OCI-LY7 (cell line): ENCODE results near the gene RAD23B. TPM values are rescaled to one million over a fixed set of nuclear protein-coding genes. Genes with fewer than 3 reads are reported as not detected.

ENCODE experiments used
- BruUV-seq: library from RNA; stranded (reverse); fragments of 400-500 nt; replicated peaks from 2 replicates; lab custom pipeline; 2021; lab: Mats Ljungman, UMichigan
- CTCF ChIA-PET: fragments of 300-600 bp; sonication (Branson Sonifier 250); formaldehyde crosslinking; loops from one replicate; lab custom pipeline; 2022; ENCODE audit warnings: antibody characterized with exemption; ENCODE audit not compliant: unreplicated experiment; lab: Charles Lee
- POLR2A ChIA-PET: fragments of 300-600 bp; sonication (Branson Sonifier 250); formaldehyde crosslinking; loops from one replicate; lab custom pipeline; 2022; ENCODE audit warnings: antibody characterized with exemption; lab: Charles Lee
- DNase-seq: peaks from one replicate; pipeline ENCODE4 v3.0.0-alpha.2; 2015; ENCODE audit warnings: low spot score
- H2AFZ ChIP-seq: fragments of 200-600 bp; sonication (generic), shearing (Covaris generic); 2 replicates; pipeline ENCODE4 v1.6.1; 2014; ENCODE audit warnings: mild to moderate bottlenecking, antibody characterized with exemption, low read length, moderate library complexity
- H3K27ac ChIP-seq: fragments of 200-600 bp; sonication (generic); 2 replicates; pipeline ENCODE4 v1.5.1; 2014; ENCODE audit warnings: mixed run types, low read depth, mild to moderate bottlenecking, moderate library complexity, low read length, inconsistent platforms; ENCODE audit not compliant: poor library complexity, severe bottlenecking
- H3K36me3 ChIP-seq: fragments of 200-600 bp; sonication (generic); 2 replicates; pipeline ENCODE4 v1.6.1; 2014; ENCODE audit warnings: mild to moderate bottlenecking, antibody characterized with exemption, low read length, moderate library complexity, mixed read lengths; ENCODE audit not compliant: insufficient read depth
- H3K4me1 ChIP-seq: fragments of 200-600 bp; sonication (generic); 2 replicates; pipeline ENCODE4 v1.5.1; 2014; ENCODE audit warnings: mild to moderate bottlenecking, low read length; ENCODE audit not compliant: insufficient read depth, poor library complexity, severe bottlenecking
- H3K4me2 ChIP-seq: fragments of 200-600 bp; sonication (generic); 2 replicates; pipeline ENCODE4 v1.6.1; 2014; ENCODE audit warnings: mild to moderate bottlenecking, low read length
- H3K4me3 ChIP-seq: fragments of 200-600 bp; sonication (generic); 2 replicates; pipeline ENCODE4 v1.5.1; 2014; ENCODE audit warnings: mild to moderate bottlenecking, low read depth, low read length; ENCODE audit not compliant: poor library complexity, severe bottlenecking
- H3K79me2 ChIP-seq: fragments of 200-600 bp; sonication (generic); 2 replicates; pipeline ENCODE4 v1.6.1; 2016; ENCODE audit warnings: low read depth, mild to moderate bottlenecking, low read length, moderate library complexity, mixed read lengths; ENCODE audit not compliant: insufficient read depth
- H3K9me2 ChIP-seq: fragments of 200-600 bp; sonication (generic); 2 replicates; pipeline ENCODE4 v1.6.1; 2016; ENCODE audit warnings: mild to moderate bottlenecking, low read length, mixed read lengths; ENCODE audit not compliant: insufficient read depth
- H3K9me3 ChIP-seq: fragments of 200-600 bp; sonication (generic); 2 replicates; pipeline ENCODE4 v1.6.1; 2014; ENCODE audit warnings: mild to moderate bottlenecking, mixed run types, low read length, mixed read lengths
- H4K20me1 ChIP-seq: fragments of 200-600 bp; sonication (generic); 2 replicates; pipeline ENCODE4 v1.6.1; 2014; ENCODE audit warnings: mild to moderate bottlenecking, antibody characterized with exemption, low read length, moderate library complexity, mixed read lengths; ENCODE audit not compliant: insufficient read depth
- CTCF ChIP-seq: fragments of 200-600 bp; sonication (generic); conservative IDR thresholded peaks from 2 replicates; pipeline ENCODE4 v1.5.1; 2014; ENCODE audit warnings: mild to moderate bottlenecking, antibody characterized with exemption, low read length, moderate library complexity, mixed read lengths
- EZH2phosphoT487 ChIP-seq: fragments of 200-600 bp; sonication (generic); IDR thresholded peaks from 2 replicates; pipeline ENCODE4 v1.6.1; 2018; ENCODE audit warnings: low read depth, borderline replicate concordance, mild to moderate bottlenecking, mixed run types, antibody characterized with exemption, low read length, moderate library complexity, mixed read lengths
- intact Hi-C: fragments of 100-400 bp; cut with micrococcal nuclease; formaldehyde crosslinking; loops from one replicate; pipeline ENCODE4 v1.10.0; 2022; ENCODE audit not compliant: unreplicated experiment
- total RNA-seq, 2 experiments: library from RNA; depleted of rRNA in 1 of 2; stranded (reverse); fragments of >200 nt in 1 of 2; shearing (Covaris generic) in 1 of 2; gene quantifications; 2 replicates each; pipeline ENCODE4 v1.2.3, GENCODE V29; 2014 to 2022

Gene RAD23B
- total RNA-seq, 2 experiments from 2014 or later, result 67.3 to 120 TPM

GRCh38 chr9:107330420-107330819 lies 47.3 kb downstream of the RAD23B start:
- no peaks in the 10 kb centered on the region for H3K9me2 ChIP-seq
- 0 out of 2 replicates have a peak, but pooled peaks cover 7% of the 10 kb centered on the region for H4K20me1 ChIP-seq
- peaks cover 6% of the 10 kb centered on the region; the same call in 1 of the 2 replicates for H3K9me3 ChIP-seq
- H3K79me2 ChIP-seq, result peaks cover 27% of the 10 kb centered on the region
- TF ChIP-seq EZH2phosphoT487 (no peak), CTCF (no peak)
- no peak for DNase-seq
- peaks cover 100% of the 10 kb centered on the region for H3K36me3 ChIP-seq
- H2AFZ ChIP-seq, result no peak overlapping the region
- ChIA-PET POLR2A (no interaction called here), CTCF (no interaction called here)
- intact Hi-C loops, result no loop called here
- no peak overlapping the region for H3K4me2 ChIP-seq
- BruUV-seq, result TSS peak; percentile 41
- H3K4me1 ChIP-seq, result no peaks in the 10 kb centered on the region
- H3K4me3 ChIP-seq, result no peak overlapping the region
- no peak overlapping the region for H3K27ac ChIP-seq

DNA sequence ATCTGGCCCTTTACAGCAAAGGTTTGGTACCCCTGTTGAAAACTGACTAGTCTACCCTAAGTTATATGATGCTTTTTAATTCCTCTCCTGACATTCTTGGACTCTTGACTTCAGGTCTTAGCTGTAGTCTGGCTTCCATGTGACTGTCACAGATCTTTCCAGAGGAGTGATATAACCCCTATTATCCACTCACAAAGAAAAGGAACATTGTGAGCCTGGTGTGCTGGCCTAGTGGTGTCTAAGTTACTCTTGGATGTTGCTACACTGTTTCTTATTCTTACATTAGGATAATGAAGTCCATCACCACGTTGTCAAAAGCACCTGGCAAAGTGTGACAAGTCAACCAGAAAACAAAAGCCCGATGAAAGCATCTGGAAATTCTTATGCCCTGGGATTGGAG lies 49.8 kb downstream of the RAD23B start:
- H3K36me3 ChIP-seq, result peaks cover 76% of the 10 kb centered on the region
- intact Hi-C loops, result no loop called here
- H3K4me3 ChIP-seq, result no peak overlapping the region
- ChIA-PET POLR2A (interaction anchor here (1.3 kb wide), 1 partner anchor 8 kb away, joined by 4 read pairs; no protein-coding TSS in a partner anchor), CTCF (no interaction called here)
- H3K4me1 ChIP-seq, result no peaks in the 10 kb centered on the region
- peaks cover 7% of the 10 kb centered on the region for H3K79me2 ChIP-seq
- no TSS peak for BruUV-seq
- no peaks in the 10 kb centered on the region for H3K9me2 ChIP-seq
- H3K27ac ChIP-seq, result no peak overlapping the region
- H2AFZ ChIP-seq, result no peak overlapping the region
- H3K4me2 ChIP-seq, result no peak overlapping the region
- no peak for DNase-seq
- TF ChIP-seq CTCF, result no peak
- TF ChIP-seq EZH2phosphoT487, result no peak
- 0 out of 2 replicates have a peak, but pooled peaks cover 1% of the 10 kb centered on the region for H4K20me1 ChIP-seq
- H3K9me3 ChIP-seq, result no peaks in the 10 kb centered on the region

DNA sequence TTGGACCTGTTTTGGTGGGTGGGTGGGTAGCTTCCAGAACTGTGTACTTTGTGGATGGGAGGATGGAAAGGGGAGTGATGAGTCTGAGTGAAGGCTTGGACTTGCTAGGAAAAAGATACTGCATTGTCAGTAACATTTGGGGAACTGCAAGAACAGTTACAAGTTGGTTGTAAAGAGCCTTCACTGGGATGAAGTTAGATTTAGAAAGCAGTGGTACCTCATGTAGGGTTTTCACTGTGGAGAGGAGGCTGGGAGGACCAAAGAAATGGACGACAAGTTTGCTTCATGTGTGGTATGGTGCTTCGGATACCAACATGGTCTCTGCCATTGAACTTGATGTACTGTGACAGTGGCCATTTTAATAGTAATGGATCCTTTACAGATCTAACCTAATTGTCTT lies 50.3 kb downstream of the RAD23B start:
- intact Hi-C loops, result no loop called here

More for the DNA sequence above, 50.3 kb downstream of the RAD23B start:
- POLR2A ChIA-PET, result no interaction called here
- TF ChIP-seq EZH2phosphoT487, result no peak
- no peak for TF ChIP-seq CTCF
- CTCF ChIA-PET, result no interaction called here
- Histone ChIP-seq H2AFZ (no peak overlapping the region), H3K36me3 (peaks cover 74% of the 10 kb centered on the region), H3K4me3 (no peak overlapping the region), H4K20me1 (no peaks in the 10 kb centered on the region), H3K9me3 (no peaks in the 10 kb centered on the region), H3K79me2 (peaks cover 2% of the 10 kb centered on the region; the same call in 1 of the 2 replicates), H3K4me1 (no peaks in the 10 kb centered on the region), H3K9me2 (no peaks in the 10 kb centered on the region), H3K27ac (no peak overlapping the region), H3K4me2 (no peak overlapping the region)
- DNase-seq, result no peak
- no TSS peak for BruUV-seq
